Measurements from ENCODE around the gene PLXND1. TPM values are rescaled to one million over a fixed set of nuclear protein-coding genes. Genes with fewer than 3 reads are reported as not detected.

The PLXND1 gene
- total RNA-seq, 4 donors from 2014 or later, result 13.1 to 305 (median 48.2) TPM

DNA sequence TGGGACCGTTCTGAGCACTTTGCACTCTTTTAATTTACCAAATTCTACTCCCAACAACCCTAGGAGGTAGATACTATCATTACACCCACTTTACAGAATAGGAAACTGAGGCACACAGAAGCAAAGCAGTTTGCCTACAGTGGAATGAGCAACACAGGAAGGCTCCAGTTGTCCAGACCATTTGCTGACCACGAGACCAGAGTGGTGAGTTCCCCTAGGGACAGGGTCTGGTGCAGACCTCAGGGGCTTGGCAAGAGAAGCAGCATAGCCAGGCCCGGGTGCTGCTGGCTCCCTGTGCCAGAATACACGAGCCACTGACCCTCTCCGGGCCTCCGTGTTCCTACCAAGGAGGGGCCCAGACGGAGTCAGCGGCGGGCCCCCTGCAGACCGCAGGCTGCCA lies 26.5 kb downstream of the PLXND1 start:
- Histone ChIP-seq H3K4me1 (peaks cover 0 to 36% (median 23%) of the 10 kb centered on the region in 4 donors), H3K36me3 (peaks cover 0 to 17% (median 0%) of the 10 kb centered on the region in 3 donors), H3K27ac (no peak overlapping the region), H3K27me3 (no peaks in the 10 kb centered on the region), H3K4me3 (no peak overlapping the region), H3K9me3 (no peaks in the 10 kb centered on the region)
- TF ChIP-seq POLR2A (IDR thresholded peaks at IDR 0.05) (no peak), CTCF (IDR thresholded peaks at IDR 0.05) (no peak)
- no peak for DNase-seq

DNA sequence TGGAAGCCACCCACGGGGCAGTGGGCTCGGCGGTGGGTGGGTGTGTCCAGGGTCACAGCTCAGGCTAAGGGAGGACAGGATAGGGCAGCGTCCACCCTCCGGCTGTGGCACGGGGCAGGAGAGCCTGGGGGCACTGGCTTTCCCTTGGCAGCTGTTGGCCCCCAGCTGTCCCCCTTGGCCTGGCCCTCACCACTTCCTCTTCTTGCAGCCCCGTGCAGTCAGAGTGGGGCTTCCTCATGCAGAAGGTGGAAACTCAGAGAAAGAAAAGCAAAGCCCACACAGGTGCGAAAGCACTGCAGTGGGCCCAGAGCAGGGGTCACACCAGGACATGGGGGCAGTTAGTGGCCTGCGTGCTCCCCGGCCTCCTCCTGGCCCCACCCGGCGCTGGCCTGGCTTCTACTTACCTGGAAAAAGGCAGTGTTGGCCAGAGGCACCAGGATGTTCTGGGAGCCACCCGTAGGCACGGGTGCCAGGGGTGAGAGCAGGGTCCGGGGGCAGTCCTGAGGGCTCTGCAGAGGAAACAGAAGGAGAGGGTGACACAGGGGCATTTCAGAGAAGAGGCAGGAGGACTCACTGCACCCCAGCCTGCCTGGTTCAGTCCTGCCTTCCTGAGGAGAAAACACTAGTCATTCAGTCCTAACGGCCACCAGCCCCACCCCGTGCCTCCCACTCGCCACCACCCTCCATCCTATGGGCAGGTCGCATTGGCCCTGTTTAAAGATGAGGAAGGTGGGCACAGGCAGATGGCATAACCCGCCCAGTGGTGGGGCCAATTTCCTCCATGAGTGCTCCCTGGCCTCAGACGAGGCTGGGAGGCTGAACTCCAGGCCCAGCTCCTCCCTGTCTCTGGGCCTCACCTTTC lies 28.3 kb downstream of the PLXND1 start:
- peaks cover 0 to 36% (median 23%) of the 10 kb centered on the region in 4 donors for H3K4me1 ChIP-seq
- TF ChIP-seq POLR2A (IDR thresholded peaks at IDR 0.05) (no peak), CTCF (IDR thresholded peaks at IDR 0.05) (no peak)
- peak in 2 of 3 donors; percentile 87 to 88 for DNase-seq
- peak overlapping the region in 1 of 4 donors; percentile 16 for H3K4me3 ChIP-seq
- no peaks in the 10 kb centered on the region for H3K27me3 ChIP-seq
- peak overlapping the region; percentile 65 to 92 (median 86) for H3K27ac ChIP-seq
- H3K9me3 ChIP-seq, result no peaks in the 10 kb centered on the region
- peaks cover 0 to 16% (median 0%) of the 10 kb centered on the region in 3 donors for H3K36me3 ChIP-seq

DNA sequence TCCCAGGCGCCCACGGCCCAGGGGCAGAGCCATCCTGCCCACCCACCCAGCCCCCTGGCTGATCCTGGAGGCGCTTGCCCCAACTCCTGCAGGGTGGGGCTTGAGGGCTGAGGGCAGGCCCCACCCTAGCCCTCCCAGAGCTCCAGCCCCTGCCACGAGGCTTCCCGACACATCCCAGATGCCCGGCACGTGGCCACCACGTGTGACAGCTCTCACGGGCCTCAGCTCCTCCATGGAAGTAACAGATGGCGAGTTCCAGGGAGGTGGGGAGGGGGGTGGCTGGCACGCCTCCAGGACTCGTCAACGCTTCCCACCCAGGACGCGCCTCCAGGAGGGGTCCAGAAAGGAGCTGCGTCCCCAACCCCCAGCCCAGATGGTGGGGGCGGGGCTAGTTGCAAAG lies 29.1 kb downstream of the PLXND1 start:
- peak in 1 of 3 donors; percentile 70 for DNase-seq
- Histone ChIP-seq H3K4me1 (peaks cover 0 to 36% (median 23%) of the 10 kb centered on the region in 4 donors), H3K27ac (peak overlapping the region; percentile 65 to 92 (median 86)), H3K36me3 (peaks cover 0 to 16% (median 0%) of the 10 kb centered on the region in 3 donors), H3K4me3 (peak overlapping the region in 1 of 4 donors; percentile 20), H3K9me3 (no peaks in the 10 kb centered on the region), H3K27me3 (no peaks in the 10 kb centered on the region)
- no peak for TF ChIP-seq CTCF (IDR thresholded peaks at IDR 0.05)
- no peak for TF ChIP-seq POLR2A (IDR thresholded peaks at IDR 0.05)

DNA sequence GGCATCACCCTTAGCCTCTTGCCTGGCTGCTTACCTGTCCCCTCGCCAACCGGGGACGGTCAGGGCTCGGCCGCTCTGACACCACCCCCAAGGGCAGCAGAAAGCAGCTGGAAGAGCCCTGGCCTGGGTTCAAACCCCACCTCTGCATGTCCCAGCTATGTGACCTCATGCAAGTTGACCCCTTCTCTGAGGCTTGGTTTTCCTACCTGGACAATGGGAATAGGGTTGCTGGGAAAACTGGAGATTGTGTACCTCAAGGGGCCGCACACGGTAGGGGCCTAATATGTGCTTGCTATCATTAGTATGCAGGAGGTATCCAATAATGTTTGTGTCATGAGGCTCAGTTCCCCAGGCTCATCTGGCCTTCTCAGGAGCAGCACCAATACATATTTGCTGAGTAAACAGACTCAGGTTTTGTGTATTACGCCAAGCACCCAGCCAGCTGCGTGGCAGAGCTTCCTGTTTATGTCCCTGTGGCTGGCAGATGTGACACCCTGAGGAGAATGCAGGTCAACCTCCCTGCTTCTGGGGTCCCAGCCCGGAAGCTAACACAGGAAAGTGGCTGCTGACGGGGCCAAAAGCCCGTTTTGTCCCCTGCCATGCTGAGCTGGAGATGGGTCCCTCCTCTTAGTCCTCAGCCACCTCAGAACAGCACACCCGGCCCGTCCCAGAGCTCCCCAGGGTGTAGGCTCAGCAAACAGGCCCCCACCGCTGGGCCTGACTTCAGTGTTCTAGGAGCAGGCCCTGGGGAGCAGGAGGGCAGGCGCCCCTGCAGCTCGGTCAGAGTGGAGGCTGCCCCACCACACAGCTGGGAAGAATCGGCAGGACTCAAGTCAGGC lies 29.7 kb downstream of the PLXND1 start:
- H3K4me3 ChIP-seq, result peak overlapping the region in 1 of 4 donors; percentile 20
- H3K27ac ChIP-seq, result peak overlapping the region; percentile 65 to 92 (median 86)

More for the DNA sequence above, 29.7 kb downstream of the PLXND1 start:
- Histone ChIP-seq H3K27me3 (no peaks in the 10 kb centered on the region), H3K4me1 (peaks cover 0 to 36% (median 23%) of the 10 kb centered on the region in 4 donors), H3K9me3 (no peaks in the 10 kb centered on the region), H3K36me3 (peaks cover 0 to 15% (median 0%) of the 10 kb centered on the region in 3 donors)
- no peak for TF ChIP-seq CTCF (IDR thresholded peaks at IDR 0.05)
- no peak for TF ChIP-seq POLR2A (IDR thresholded peaks at IDR 0.05)
- DNase-seq, result peak in 2 of 3 donors; percentile 95
